HEK293 (cell line): Measurements from ENCODE around the gene SCN4B.
"Not testable (repeated sequence)": the region's sequence is repeated elsewhere in the genome, so short reads cannot be mapped to it uniquely, and the experiment has no call there.

ENCODE experiments used
- CTCF ChIA-PET: fragments of 350-600 bp; formaldehyde crosslinking; extraction: SDS; loops from one replicate; lab custom pipeline; 2021; ENCODE audit warnings: antibody characterized with exemption; lab: Yijun Ruan, JAX
- POLR2A ChIA-PET: fragments of 300-600 bp; formaldehyde crosslinking; extraction: SDS; loops from one replicate; lab custom pipeline; 2020; ENCODE audit warnings: antibody characterized with exemption, inconsistent platforms; lab: Yijun Ruan, JAX
- H3K27ac ChIP-seq: fragments of 200-500 bp; sonication (Bioruptor generic); 2 replicates; pipeline ENCODE4 v1.5.1; 2014; ENCODE audit warnings: low read depth, low read length, control low read depth, inconsistent platforms; ENCODE audit errors: extremely low read depth
- H3K36me3 ChIP-seq, 2 experiments: fragments of 200-500 bp in 1 of 2; sonication (Bioruptor generic) in 1 of 2; 1 replicate in 1 of 2; 2 replicates in 1 of 2; pipeline ENCODE4 v1.5.1; 2014 to 2017; ENCODE audit warnings: inconsistent platforms in 2 of 2, low read length in 2 of 2; ENCODE audit not compliant: control insufficient read depth in 2 of 2, insufficient read depth in 1 of 2
- H3K4me1 ChIP-seq: fragments of 200-500 bp; sonication (Bioruptor generic); 2 replicates; pipeline ENCODE4 v1.5.1; 2014; ENCODE audit warnings: mild to moderate bottlenecking, low read length, inconsistent platforms; ENCODE audit not compliant: control insufficient read depth, insufficient read depth
- H3K4me3 ChIP-seq: 2 replicates; pipeline ENCODE4 v1.5.1; 2011; ENCODE audit warnings: low read depth, mild to moderate bottlenecking, control low read depth, low read length, moderate library complexity
- H3K9me3 ChIP-seq: fragments of 200-500 bp; sonication (Bioruptor generic); 2 replicates; pipeline ENCODE4 v1.5.1; 2014; ENCODE audit warnings: low read depth, low read length, inconsistent platforms; ENCODE audit not compliant: control insufficient read depth, insufficient read depth
- BCL11B ChIP-seq: fragments of 450-650 bp; formaldehyde crosslinking; IDR thresholded peaks from 2 replicates; pipeline ENCODE4 v1.5.1; 2016; ENCODE audit warnings: low read depth, missing biosample characterization, missing genetic modification characterization
- HOXA7 ChIP-seq: sonication (generic); formaldehyde crosslinking; IDR thresholded peaks from 2 replicates; pipeline ENCODE4 v1.8.1; 2022; ENCODE audit warnings: missing genetic modification reagents, borderline replicate concordance
- KLF16 ChIP-seq: fragments of 450-650 bp; formaldehyde crosslinking; IDR thresholded peaks from 2 replicates; pipeline ENCODE4 v1.5.1; 2017; ENCODE audit warnings: missing biosample characterization, missing genetic modification characterization
- MZF1 ChIP-seq: fragments of 450-650 bp; formaldehyde crosslinking; IDR thresholded peaks from 2 replicates; pipeline ENCODE4 v1.5.1; 2017; ENCODE audit warnings: missing biosample characterization, missing genetic modification characterization, borderline replicate concordance
- SP3 ChIP-seq: fragments of 450-650 bp; formaldehyde crosslinking; IDR thresholded peaks from 2 replicates; pipeline ENCODE4 v1.5.1; 2016; ENCODE audit warnings: missing biosample characterization, missing genetic modification characterization
- WT1 ChIP-seq: fragments of 450-650 bp; formaldehyde crosslinking; IDR thresholded peaks from 2 replicates; pipeline ENCODE4 v1.5.1; 2016; ENCODE audit warnings: missing biosample characterization, missing genetic modification characterization
- ZBTB20 ChIP-seq: fragments of 450-650 bp; formaldehyde crosslinking; IDR thresholded peaks from 2 replicates; pipeline ENCODE4 v1.5.1; 2016; ENCODE audit warnings: missing biosample characterization, missing genetic modification characterization
- ZBTB7A ChIP-seq: fragments of 450-650 bp; formaldehyde crosslinking; IDR thresholded peaks from 2 replicates; pipeline ENCODE4 v1.5.1; 2016; ENCODE audit warnings: low read depth, missing biosample characterization, missing genetic modification characterization
- ZFP3 ChIP-seq: fragments of 450-650 bp; formaldehyde crosslinking; IDR thresholded peaks from 2 replicates; pipeline ENCODE4 v1.5.1; 2016; ENCODE audit warnings: low read depth, missing biosample characterization, missing genetic modification characterization
- ZFP69B ChIP-seq: fragments of 450-650 bp; formaldehyde crosslinking; IDR thresholded peaks from 2 replicates; pipeline ENCODE4 v1.5.1; 2016; ENCODE audit warnings: missing biosample characterization, missing genetic modification characterization
- ZNF112 ChIP-seq: fragments of 450-650 bp; formaldehyde crosslinking; IDR thresholded peaks from 2 replicates; pipeline ENCODE4 v1.5.0; 2017; ENCODE audit warnings: missing biosample characterization, missing genetic modification characterization
- ZNF121 ChIP-seq: fragments of 450-650 bp; formaldehyde crosslinking; IDR thresholded peaks from 2 replicates; pipeline ENCODE4 v1.5.1; 2016; ENCODE audit warnings: missing biosample characterization, missing genetic modification characterization
- ZNF174 ChIP-seq: fragments of 450-650 bp; formaldehyde crosslinking; IDR thresholded peaks from 2 replicates; pipeline ENCODE4 v1.5.0; 2017; ENCODE audit warnings: missing biosample characterization, mild to moderate bottlenecking, missing genetic modification characterization
- ZNF184 ChIP-seq: fragments of 450-650 bp; IDR thresholded peaks from 2 replicates; pipeline ENCODE4 v1.5.1; 2018; ENCODE audit warnings: missing biosample characterization, mild to moderate bottlenecking, missing genetic modification characterization
- ZNF341 ChIP-seq: fragments of 450-650 bp; formaldehyde crosslinking; IDR thresholded peaks from 2 replicates; pipeline ENCODE4; 2016; ENCODE audit warnings: low read depth, missing biosample characterization, missing genetic modification characterization
- ZNF37A ChIP-seq: fragments of 450-650 bp; IDR thresholded peaks from 2 replicates; pipeline ENCODE4 v1.5.1; 2018; ENCODE audit warnings: missing biosample characterization, missing genetic modification characterization
- ZNF416 ChIP-seq: fragments of 450-650 bp; formaldehyde crosslinking; IDR thresholded peaks from 2 replicates; pipeline ENCODE4 v1.5.1; 2016; ENCODE audit warnings: missing biosample characterization, missing genetic modification characterization
- ZNF48 ChIP-seq: fragments of 450-650 bp; formaldehyde crosslinking; IDR thresholded peaks from 2 replicates; pipeline ENCODE4 v1.5.1; 2016; ENCODE audit warnings: missing biosample characterization, missing genetic modification characterization
- ZNF530 ChIP-seq: fragments of 450-650 bp; formaldehyde crosslinking; IDR thresholded peaks from 2 replicates; pipeline ENCODE4 v1.5.1; 2016; ENCODE audit warnings: low read depth, missing biosample characterization, missing genetic modification characterization
- ZNF596 ChIP-seq: fragments of 450-650 bp; IDR thresholded peaks from 2 replicates; pipeline ENCODE4 v1.5.0; 2018; ENCODE audit warnings: missing biosample characterization, mild to moderate bottlenecking, missing genetic modification characterization, moderate library complexity
- ZNF600 ChIP-seq: fragments of 450-650 bp; formaldehyde crosslinking; IDR thresholded peaks from 2 replicates; pipeline ENCODE4 v1.5.1; 2016; ENCODE audit warnings: missing biosample characterization, missing genetic modification characterization
- ZSCAN30 ChIP-seq: fragments of 450-650 bp; IDR thresholded peaks from 2 replicates; pipeline ENCODE4 v1.5.1; 2018; ENCODE audit warnings: missing biosample characterization, mild to moderate bottlenecking, missing genetic modification characterization, moderate library complexity
- ZXDB ChIP-seq: fragments of 450-650 bp; formaldehyde crosslinking; IDR thresholded peaks from 2 replicates; pipeline ENCODE4 v1.5.1; 2016; ENCODE audit warnings: missing biosample characterization, missing genetic modification characterization
- TF ChIP-seq, protein P1 (sequence below): fragments of 450-650 bp; formaldehyde crosslinking; IDR thresholded peaks from 2 replicates; pipeline ENCODE4 v1.5.1; 2016; ENCODE audit warnings: missing biosample characterization, missing genetic modification characterization
- TF ChIP-seq, protein P2 (sequence below): fragments of 450-650 bp; formaldehyde crosslinking; IDR thresholded peaks from 2 replicates; pipeline ENCODE4 v1.5.0; 2017; ENCODE audit warnings: missing biosample characterization, missing genetic modification characterization, borderline replicate concordance
- TF ChIP-seq, protein P3 (sequence below): fragments of 450-650 bp; formaldehyde crosslinking; IDR thresholded peaks from 2 replicates; pipeline ENCODE4; 2016; ENCODE audit warnings: missing biosample characterization, missing genetic modification characterization

SCN4B gene

DNA sequence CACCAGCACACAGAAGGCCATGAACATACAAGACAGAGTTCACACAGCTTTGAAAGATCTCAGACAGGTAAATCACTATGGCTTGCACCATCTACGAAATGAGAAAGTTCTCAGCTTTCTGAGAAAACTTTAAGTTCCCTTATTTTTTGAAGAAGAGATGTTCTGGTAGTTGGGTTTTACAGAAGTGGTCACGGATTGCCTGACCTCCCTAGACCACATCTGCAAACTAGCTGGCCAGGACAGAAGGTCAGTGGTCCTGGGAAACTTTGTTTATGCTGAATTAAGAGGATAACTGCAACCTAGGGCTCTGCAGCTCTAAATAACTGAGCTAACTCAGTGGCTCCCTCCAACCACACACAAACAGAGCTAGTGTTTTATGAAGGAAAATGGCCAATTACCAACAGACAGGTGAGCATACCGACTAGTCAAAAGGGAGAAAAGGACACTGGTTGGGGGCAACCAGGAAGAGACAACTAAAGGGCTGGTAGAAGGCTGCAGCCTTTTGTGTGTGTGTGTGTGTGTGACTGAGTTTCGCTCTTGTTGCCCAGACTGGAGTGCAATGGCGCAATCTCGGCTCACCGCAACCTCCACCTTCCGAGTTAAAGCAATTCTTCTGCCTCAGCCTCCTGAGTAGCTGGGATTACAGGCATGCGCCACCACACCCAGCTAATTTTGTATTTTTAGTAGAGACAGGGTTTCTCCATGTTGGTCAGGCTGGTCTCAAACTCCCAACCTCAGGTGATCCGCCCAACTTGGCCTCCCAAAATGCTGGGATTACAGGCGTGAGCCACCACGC is 32.4 kb upstream of the SCN4B start:
- POLR2A ChIA-PET: no interaction called here
- no peaks in the 10 kb centered on the region for H3K4me1 ChIP-seq
- CTCF ChIA-PET: interaction anchor here (0.7 to 2.2 kb wide), 4 partner anchors 14 to 279 kb away, joined by 3 to 20 read pairs (median 4); no protein-coding TSS in a partner anchor

DNA sequence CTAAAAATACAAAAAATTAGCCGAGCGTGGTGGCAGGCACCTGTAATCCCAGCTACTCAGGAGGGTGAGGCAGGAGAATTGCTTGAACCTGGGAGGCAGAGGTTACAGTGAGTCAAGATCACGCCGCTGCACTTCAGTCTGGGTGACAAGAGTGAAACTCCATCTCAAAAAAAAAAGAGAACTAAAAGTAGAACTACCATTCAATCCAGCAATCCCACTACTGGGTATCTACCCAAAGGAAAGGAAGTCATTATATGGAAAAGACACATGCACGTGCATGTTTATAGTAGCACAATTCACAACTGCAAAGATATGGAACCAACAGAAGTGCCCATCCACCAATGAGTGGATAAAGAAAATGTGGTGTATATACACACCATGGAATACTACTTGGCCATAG is 31.1 kb upstream of the SCN4B start:
- CTCF ChIA-PET: interaction anchor here (2.2 kb wide), 1 partner anchor 12 kb away, joined by 20 read pairs; no protein-coding TSS in a partner anchor
- H3K27ac ChIP-seq, POLR2A ChIA-PET: not testable (repeated sequence)

More for the DNA sequence above, 32.4 kb upstream of the SCN4B start:
- no peaks in the 10 kb centered on the region for H3K36me3 ChIP-seq
- no peak overlapping the region for H3K4me3 ChIP-seq
- TF ChIP-seq ZNF48 (tag by site-specific recombination): no peak
- TF ChIP-seq, protein P1, sequence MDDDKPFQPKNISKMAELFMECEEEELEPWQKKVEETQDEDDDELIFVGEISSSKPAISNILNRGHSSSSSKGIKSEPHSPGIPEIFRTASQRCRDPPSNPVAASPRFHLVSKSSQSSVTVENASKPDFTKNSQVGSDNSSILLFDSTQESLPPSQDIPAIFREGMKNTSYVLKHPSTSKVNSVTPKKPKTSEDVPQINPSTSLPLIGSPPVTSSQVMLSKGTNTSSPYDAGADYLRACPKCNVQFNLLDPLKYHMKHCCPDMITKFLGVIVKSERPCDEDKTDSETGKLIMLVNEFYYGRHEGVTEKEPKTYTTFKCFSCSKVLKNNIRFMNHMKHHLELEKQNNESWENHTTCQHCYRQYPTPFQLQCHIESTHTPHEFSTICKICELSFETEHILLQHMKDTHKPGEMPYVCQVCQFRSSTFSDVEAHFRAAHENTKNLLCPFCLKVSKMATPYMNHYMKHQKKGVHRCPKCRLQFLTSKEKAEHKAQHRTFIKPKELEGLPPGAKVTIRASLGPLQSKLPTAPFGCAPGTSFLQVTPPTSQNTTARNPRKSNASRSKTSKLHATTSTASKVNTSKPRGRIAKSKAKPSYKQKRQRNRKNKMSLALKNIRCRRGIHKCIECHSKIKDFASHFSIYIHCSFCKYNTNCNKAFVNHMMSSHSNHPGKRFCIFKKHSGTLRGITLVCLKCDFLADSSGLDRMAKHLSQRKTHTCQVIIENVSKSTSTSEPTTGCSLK (tag by site-specific recombination): no peak
- TF ChIP-seq MZF1: no peak
- no peak for TF ChIP-seq ZNF416 (tag by site-specific recombination)
- TF ChIP-seq ZNF184 (tag by site-specific recombination): no peak
- TF ChIP-seq ZSCAN30 (tag by site-specific recombination): no peak
- TF ChIP-seq HOXA7 (CRISPR knock-in tag): no peak
- no peaks in the 10 kb centered on the region for H3K9me3 ChIP-seq
- no peak overlapping the region for H3K27ac ChIP-seq

DNA sequence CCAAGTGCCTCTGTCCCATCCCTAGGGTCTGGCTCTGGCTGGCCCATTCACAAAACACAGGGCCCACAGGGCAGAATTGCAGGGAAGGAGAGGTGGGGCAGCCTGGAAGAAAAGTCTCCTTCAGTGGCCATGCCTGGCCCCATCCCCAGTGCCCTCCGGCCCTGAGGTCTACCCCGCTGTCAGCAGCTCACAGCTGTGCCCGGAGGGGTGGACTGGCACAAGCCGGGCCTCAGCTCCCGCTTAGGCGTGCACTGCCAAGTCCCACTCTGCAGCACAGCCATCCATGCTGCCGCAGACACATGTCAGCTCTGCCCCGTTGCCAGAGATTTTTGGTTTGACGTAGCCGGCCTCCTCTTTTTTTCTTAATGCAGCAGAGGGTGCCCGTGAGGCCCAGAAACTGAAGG is 27.7 kb upstream of the SCN4B start:
- Histone ChIP-seq H3K9me3 (no peaks in the 10 kb centered on the region), H3K4me3 (no peak overlapping the region), H3K36me3 (no peaks in the 10 kb centered on the region), H3K27ac (no peak overlapping the region), H3K4me1 (no peaks in the 10 kb centered on the region)
- ChIA-PET CTCF (interaction anchor here (0.5 to 4.3 kb wide), 6 partner anchors 9 to 1349 kb away, joined by 3 to 44 read pairs (median 5); no protein-coding TSS in a partner anchor), POLR2A (interaction anchor here (0.5 to 1.0 kb wide), 3 partner anchors 28 to 441 kb away, joined by 3 to 4 read pairs (median 3); partner anchors contain the start of gene SCN4B)
- TF ChIP-seq ZNF121 (tag by site-specific recombination): peak; percentile 88
- no peak for TF ChIP-seq SP3
- TF ChIP-seq KLF16 (tag by site-specific recombination): no peak
- TF ChIP-seq, protein P2, sequence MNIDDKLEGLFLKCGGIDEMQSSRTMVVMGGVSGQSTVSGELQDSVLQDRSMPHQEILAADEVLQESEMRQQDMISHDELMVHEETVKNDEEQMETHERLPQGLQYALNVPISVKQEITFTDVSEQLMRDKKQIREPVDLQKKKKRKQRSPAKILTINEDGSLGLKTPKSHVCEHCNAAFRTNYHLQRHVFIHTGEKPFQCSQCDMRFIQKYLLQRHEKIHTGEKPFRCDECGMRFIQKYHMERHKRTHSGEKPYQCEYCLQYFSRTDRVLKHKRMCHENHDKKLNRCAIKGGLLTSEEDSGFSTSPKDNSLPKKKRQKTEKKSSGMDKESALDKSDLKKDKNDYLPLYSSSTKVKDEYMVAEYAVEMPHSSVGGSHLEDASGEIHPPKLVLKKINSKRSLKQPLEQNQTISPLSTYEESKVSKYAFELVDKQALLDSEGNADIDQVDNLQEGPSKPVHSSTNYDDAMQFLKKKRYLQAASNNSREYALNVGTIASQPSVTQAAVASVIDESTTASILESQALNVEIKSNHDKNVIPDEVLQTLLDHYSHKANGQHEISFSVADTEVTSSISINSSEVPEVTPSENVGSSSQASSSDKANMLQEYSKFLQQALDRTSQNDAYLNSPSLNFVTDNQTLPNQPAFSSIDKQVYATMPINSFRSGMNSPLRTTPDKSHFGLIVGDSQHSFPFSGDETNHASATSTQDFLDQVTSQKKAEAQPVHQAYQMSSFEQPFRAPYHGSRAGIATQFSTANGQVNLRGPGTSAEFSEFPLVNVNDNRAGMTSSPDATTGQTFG (tag by site-specific recombination): no peak
- no peak for TF ChIP-seq ZBTB7A (tag by site-specific recombination)
- TF ChIP-seq ZNF596 (tag by site-specific recombination): no peak
- no peak for TF ChIP-seq ZNF174 (tag by site-specific recombination)
- TF ChIP-seq ZNF37A (tag by site-specific recombination): no peak
- TF ChIP-seq, protein P3, sequence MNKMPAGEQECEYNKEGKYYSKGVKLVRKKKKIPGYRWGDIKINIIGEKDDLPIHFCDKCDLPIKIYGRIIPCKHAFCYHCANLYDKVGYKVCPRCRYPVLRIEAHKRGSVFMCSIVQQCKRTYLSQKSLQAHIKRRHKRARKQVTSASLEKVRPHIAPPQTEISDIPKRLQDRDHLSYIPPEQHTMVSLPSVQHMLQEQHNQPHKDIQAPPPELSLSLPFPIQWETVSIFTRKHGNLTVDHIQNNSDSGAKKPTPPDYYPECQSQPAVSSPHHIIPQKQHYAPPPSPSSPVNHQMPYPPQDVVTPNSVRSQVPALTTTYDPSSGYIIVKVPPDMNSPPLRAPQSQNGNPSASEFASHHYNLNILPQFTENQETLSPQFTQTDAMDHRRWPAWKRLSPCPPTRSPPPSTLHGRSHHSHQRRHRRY (tag by site-specific recombination): no peak
- TF ChIP-seq ZNF600: peak; percentile 82
- TF ChIP-seq WT1 (tag by site-specific recombination): no peak
- peak; percentile 30; the same call in 1 of the 2 replicates for TF ChIP-seq ZNF341 (tag by site-specific recombination)
- TF ChIP-seq ZBTB20 (tag by site-specific recombination): peak; percentile 26; the same call in 1 of the 2 replicates
- no peak for TF ChIP-seq BCL11B (tag by site-specific recombination)
- TF ChIP-seq ZXDB (tag by site-specific recombination): peak; percentile 46; the same call in 1 of the 2 replicates
- TF ChIP-seq ZFP3 (tag by site-specific recombination): no peak
- TF ChIP-seq ZNF112 (tag by site-specific recombination): no peak
- no peak for TF ChIP-seq ZFP69B
- TF ChIP-seq ZNF530 (tag by site-specific recombination): no peak

More for the DNA sequence above, 31.1 kb upstream of the SCN4B start:
- not testable (repeated sequence) for H3K36me3 ChIP-seq, H3K9me3 ChIP-seq, H3K4me3 ChIP-seq, H3K4me1 ChIP-seq
